Neural cell (in vitro differentiated cells): Measurements from ENCODE around the gene NHS. TPM values are rescaled to one million over a fixed set of nuclear protein-coding genes. Genes with fewer than 3 reads are reported as not detected.

Source experiments
- H2AFZ ChIP-seq: fragments of 200-600, 300-800 bp; sonication (generic), shearing (Covaris generic); 2 replicates; pipeline ENCODE4 v1.6.0; 2014; ENCODE audit warnings: low read depth, mild to moderate bottlenecking, antibody characterized with exemption, low read length, moderate library complexity
- H3F3A ChIP-seq: fragments of 200-600 bp; shearing (Covaris generic); 2 replicates; pipeline ENCODE4 v1.6.1; 2016; ENCODE audit warnings: mild to moderate bottlenecking, moderate library complexity, mixed read lengths, antibody characterized with exemption, low read length; ENCODE audit not compliant: insufficient read depth, poor library complexity, severe bottlenecking
- H3K27ac ChIP-seq: fragments of 200-600, 300-800 bp; sonication (generic), shearing (Covaris generic); 2 replicates; pipeline ENCODE4 v1.5.1; 2014; ENCODE audit warnings: mild to moderate bottlenecking, low read length, moderate library complexity
- H3K27me3 ChIP-seq: fragments of 300-800, 200-600 bp; sonication (generic), shearing (Covaris generic); 2 replicates; pipeline ENCODE4 v1.6.0; 2014; ENCODE audit warnings: mild to moderate bottlenecking, low read depth, low read length, moderate library complexity; ENCODE audit not compliant: insufficient read depth
- H3K36me3 ChIP-seq: fragments of 300-800, 200-600 bp; sonication (generic), shearing (Covaris generic); 2 replicates; pipeline ENCODE4 v1.5.1; 2014; ENCODE audit warnings: mild to moderate bottlenecking, antibody characterized with exemption, low read length, moderate library complexity; ENCODE audit not compliant: insufficient read depth
- H3K4me2 ChIP-seq: fragments of 300-800, 200-600 bp; sonication (generic), shearing (Covaris generic); 2 replicates; pipeline ENCODE4 v1.6.0; 2014; ENCODE audit warnings: mild to moderate bottlenecking, low read length
- H3K4me3 ChIP-seq: fragments of 300-800, 200-600 bp; sonication (generic), shearing (Covaris generic); 2 replicates; pipeline ENCODE4 v1.5.1; 2014; ENCODE audit warnings: mild to moderate bottlenecking, low read length, moderate library complexity
- H3K79me2 ChIP-seq: fragments of 200-600 bp; shearing (Covaris generic); replicated peaks from 2 replicates; pipeline ENCODE4 v1.6.0; 2014; ENCODE audit warnings: mild to moderate bottlenecking, low read length, moderate library complexity; ENCODE audit not compliant: insufficient read depth
- H3K9ac ChIP-seq: fragments of 300-800, 200-600 bp; sonication (generic), shearing (Covaris generic); 2 replicates; pipeline ENCODE4 v1.6.1; 2016; ENCODE audit warnings: mild to moderate bottlenecking, low read length, mixed read lengths
- H3K9me2 ChIP-seq: fragments of 200-600 bp; shearing (Covaris generic); 2 replicates; pipeline ENCODE4 v1.6.1; 2016; ENCODE audit warnings: mild to moderate bottlenecking, low read length, mixed read lengths; ENCODE audit not compliant: insufficient read depth
- H3K9me3 ChIP-seq: fragments of 200-600, 300-800 bp; sonication (generic), shearing (Covaris generic); 2 replicates; pipeline ENCODE4 v1.6.1; 2016; ENCODE audit warnings: mild to moderate bottlenecking, mixed run types, low read length, moderate library complexity, mixed read lengths
- H4K20me1 ChIP-seq: fragments of 200-600 bp; shearing (Covaris generic); 2 replicates; pipeline ENCODE4 v1.6.1; 2016; ENCODE audit warnings: mild to moderate bottlenecking, mixed run types; ENCODE audit not compliant: insufficient read depth
- EP300 ChIP-seq: fragments of 450-650 bp; conservative IDR thresholded peaks from 2 replicates; pipeline ENCODE4 v1.6.1; 2014; ENCODE audit warnings: antibody characterized with exemption, mild to moderate bottlenecking, moderate library complexity; ENCODE audit not compliant: poor library complexity, severe bottlenecking
- EZH2 ChIP-seq: fragments of 200-600, 300-800 bp; shearing (Covaris generic), sonication (generic); IDR thresholded peaks from 2 replicates; pipeline ENCODE4 v1.6.1; 2014; ENCODE audit warnings: antibody characterized with exemption, low read length, borderline replicate concordance, mild to moderate bottlenecking; ENCODE audit not compliant: insufficient read depth, poor library complexity, severe bottlenecking
- MXI1 ChIP-seq: fragments of 450-650 bp; conservative IDR thresholded peaks from 2 replicates; pipeline ENCODE4 v1.6.1; 2014; ENCODE audit warnings: antibody characterized with exemption, mild to moderate bottlenecking; ENCODE audit not compliant: poor library complexity, severe bottlenecking
- POLR2AphosphoS5 ChIP-seq: IDR thresholded peaks from 2 replicates; pipeline ENCODE4 v1.6.1; 2012
- RAD21 ChIP-seq: fragments of 450-650 bp; conservative IDR thresholded peaks from 2 replicates; pipeline ENCODE4 v1.6.1; 2014; ENCODE audit warnings: antibody characterized with exemption, mild to moderate bottlenecking, moderate library complexity
- SMC3 ChIP-seq: fragments of 450-650 bp; conservative IDR thresholded peaks from 2 replicates; pipeline ENCODE4 v1.6.1; 2014; ENCODE audit warnings: antibody characterized with exemption, mild to moderate bottlenecking, moderate library complexity; ENCODE audit not compliant: poor library complexity
- TAF1 ChIP-seq: IDR thresholded peaks from 2 replicates; pipeline ENCODE4 v1.6.1; 2012; ENCODE audit warnings: low read depth
- polyA plus RNA-seq: library from polyadenylated mRNA; depleted of rRNA; stranded (reverse); fragments of >200 nt; gene quantifications from 2 replicates; pipeline ENCODE4 v1.2.3, GENCODE V29; 2014
- TF ChIP-seq, protein P1 (sequence below): fragments of 450-650 bp; IDR thresholded peaks from 2 replicates; pipeline ENCODE4 v1.5.1; 2014; ENCODE audit warnings: antibody characterized with exemption, mild to moderate bottlenecking, moderate library complexity; ENCODE audit not compliant: poor library complexity, severe bottlenecking
- TF ChIP-seq, protein P2 (sequence below): IDR thresholded peaks from 2 replicates; pipeline ENCODE4 v1.6.1; 2012; ENCODE audit warnings: borderline replicate concordance

Gene NHS
- polyA plus RNA-seq, 1 donor from 2014 or later: 1.9 TPM

DNA sequence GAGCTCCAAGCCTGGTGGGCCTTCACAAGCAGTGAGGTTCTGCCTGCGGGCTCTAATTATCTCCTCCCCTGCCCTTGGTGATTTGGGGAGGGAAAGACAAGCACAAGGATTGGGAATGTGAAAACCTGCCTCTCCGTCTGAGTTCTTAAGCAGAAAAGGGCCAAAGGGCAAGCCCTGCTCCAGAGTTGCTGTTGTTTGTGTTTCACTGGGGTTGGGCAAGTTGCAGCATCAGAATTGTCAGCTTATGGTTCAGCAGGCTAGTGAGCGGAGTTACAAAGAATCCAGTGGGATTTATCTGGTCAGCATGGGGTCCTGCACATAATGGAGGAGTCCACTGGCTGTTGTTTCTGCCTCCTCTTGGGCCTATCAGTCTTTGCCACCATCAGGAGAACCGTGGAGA lies 60.5 kb downstream of the NHS start:
- TF ChIP-seq, protein P1, sequence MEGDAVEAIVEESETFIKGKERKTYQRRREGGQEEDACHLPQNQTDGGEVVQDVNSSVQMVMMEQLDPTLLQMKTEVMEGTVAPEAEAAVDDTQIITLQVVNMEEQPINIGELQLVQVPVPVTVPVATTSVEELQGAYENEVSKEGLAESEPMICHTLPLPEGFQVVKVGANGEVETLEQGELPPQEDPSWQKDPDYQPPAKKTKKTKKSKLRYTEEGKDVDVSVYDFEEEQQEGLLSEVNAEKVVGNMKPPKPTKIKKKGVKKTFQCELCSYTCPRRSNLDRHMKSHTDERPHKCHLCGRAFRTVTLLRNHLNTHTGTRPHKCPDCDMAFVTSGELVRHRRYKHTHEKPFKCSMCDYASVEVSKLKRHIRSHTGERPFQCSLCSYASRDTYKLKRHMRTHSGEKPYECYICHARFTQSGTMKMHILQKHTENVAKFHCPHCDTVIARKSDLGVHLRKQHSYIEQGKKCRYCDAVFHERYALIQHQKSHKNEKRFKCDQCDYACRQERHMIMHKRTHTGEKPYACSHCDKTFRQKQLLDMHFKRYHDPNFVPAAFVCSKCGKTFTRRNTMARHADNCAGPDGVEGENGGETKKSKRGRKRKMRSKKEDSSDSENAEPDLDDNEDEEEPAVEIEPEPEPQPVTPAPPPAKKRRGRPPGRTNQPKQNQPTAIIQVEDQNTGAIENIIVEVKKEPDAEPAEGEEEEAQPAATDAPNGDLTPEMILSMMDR: no peak
- TF ChIP-seq, protein P2, sequence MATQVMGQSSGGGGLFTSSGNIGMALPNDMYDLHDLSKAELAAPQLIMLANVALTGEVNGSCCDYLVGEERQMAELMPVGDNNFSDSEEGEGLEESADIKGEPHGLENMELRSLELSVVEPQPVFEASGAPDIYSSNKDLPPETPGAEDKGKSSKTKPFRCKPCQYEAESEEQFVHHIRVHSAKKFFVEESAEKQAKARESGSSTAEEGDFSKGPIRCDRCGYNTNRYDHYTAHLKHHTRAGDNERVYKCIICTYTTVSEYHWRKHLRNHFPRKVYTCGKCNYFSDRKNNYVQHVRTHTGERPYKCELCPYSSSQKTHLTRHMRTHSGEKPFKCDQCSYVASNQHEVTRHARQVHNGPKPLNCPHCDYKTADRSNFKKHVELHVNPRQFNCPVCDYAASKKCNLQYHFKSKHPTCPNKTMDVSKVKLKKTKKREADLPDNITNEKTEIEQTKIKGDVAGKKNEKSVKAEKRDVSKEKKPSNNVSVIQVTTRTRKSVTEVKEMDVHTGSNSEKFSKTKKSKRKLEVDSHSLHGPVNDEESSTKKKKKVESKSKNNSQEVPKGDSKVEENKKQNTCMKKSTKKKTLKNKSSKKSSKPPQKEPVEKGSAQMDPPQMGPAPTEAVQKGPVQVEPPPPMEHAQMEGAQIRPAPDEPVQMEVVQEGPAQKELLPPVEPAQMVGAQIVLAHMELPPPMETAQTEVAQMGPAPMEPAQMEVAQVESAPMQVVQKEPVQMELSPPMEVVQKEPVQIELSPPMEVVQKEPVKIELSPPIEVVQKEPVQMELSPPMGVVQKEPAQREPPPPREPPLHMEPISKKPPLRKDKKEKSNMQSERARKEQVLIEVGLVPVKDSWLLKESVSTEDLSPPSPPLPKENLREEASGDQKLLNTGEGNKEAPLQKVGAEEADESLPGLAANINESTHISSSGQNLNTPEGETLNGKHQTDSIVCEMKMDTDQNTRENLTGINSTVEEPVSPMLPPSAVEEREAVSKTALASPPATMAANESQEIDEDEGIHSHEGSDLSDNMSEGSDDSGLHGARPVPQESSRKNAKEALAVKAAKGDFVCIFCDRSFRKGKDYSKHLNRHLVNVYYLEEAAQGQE: no peak
- TF ChIP-seq EZH2: no peak
- no peak for TF ChIP-seq SMC3
- TF ChIP-seq RAD21: no peak
- TF ChIP-seq TAF1: no peak
- no peak for TF ChIP-seq EP300
- no peaks in the 10 kb centered on the region for H3F3A ChIP-seq
- no peak overlapping the region for H3K4me2 ChIP-seq
- H3K79me2 ChIP-seq: no peaks in the 10 kb centered on the region
- H2AFZ ChIP-seq: no peak overlapping the region
- no peaks in the 10 kb centered on the region for H3K9me2 ChIP-seq
- no peaks in the 10 kb centered on the region for H3K36me3 ChIP-seq
- H3K9ac ChIP-seq: no peak overlapping the region
- H4K20me1 ChIP-seq: no peaks in the 10 kb centered on the region
- H3K9me3 ChIP-seq: no peaks in the 10 kb centered on the region
- no peaks in the 10 kb centered on the region for H3K27me3 ChIP-seq
- no peak overlapping the region for H3K4me3 ChIP-seq
- H3K27ac ChIP-seq: no peak overlapping the region

DNA sequence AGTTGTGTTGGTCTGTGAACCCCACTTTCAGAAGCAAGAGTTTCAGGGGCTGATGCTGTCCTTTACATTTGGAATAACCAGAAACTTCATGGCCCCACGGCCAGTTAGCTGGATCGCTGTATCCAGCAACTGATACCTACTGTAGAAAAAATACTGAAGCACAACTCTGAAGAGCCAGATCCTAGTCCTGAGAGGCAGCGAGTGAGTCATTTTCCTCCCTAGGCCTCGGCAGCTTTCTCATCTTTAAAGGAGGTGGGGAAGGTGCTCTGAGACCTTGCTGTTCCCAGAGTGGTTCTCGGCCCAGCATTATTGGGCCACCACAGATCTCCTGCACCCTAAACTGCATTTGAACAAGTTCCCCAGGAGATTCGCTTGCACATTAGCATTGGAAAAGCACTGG lies 63.2 kb downstream of the NHS start:
- no peak overlapping the region for H3K27ac ChIP-seq
- no peaks in the 10 kb centered on the region for H3K9me3 ChIP-seq
- no peaks in the 10 kb centered on the region for H3K36me3 ChIP-seq
- TF ChIP-seq TAF1 (no peak), EP300 (no peak), EZH2 (no peak), SMC3 (no peak), POLR2AphosphoS5 (no peak), RAD21 (no peak), MXI1 (no peak)
- TF ChIP-seq, protein P1: no peak
- TF ChIP-seq, protein P2: no peak
- H3F3A ChIP-seq: no peaks in the 10 kb centered on the region
- no peaks in the 10 kb centered on the region for H4K20me1 ChIP-seq
- no peak overlapping the region for H2AFZ ChIP-seq
- no peaks in the 10 kb centered on the region for H3K27me3 ChIP-seq
- no peak overlapping the region for H3K4me3 ChIP-seq
- no peaks in the 10 kb centered on the region for H3K79me2 ChIP-seq
- H3K4me2 ChIP-seq: no peak overlapping the region
- H3K9ac ChIP-seq: no peak overlapping the region
- H3K9me2 ChIP-seq: no peaks in the 10 kb centered on the region
